DOHH2 (cell line): ENCODE data around the gene GRK2.
A peak's percentile ranks its signal among the peaks of the same experiment; 100 is the strongest.
"Not testable (repeated sequence)": the region's sequence is repeated elsewhere in the genome, so short reads cannot be mapped to it uniquely, and the experiment has no call there.

Source experiments
- H3F3A ChIP-seq: fragments of 200-600 bp; sonication (generic), shearing (Covaris generic); 2 replicates; pipeline ENCODE4 v1.6.0; 2016; ENCODE audit warnings: antibody characterized with exemption, mild to moderate bottlenecking; ENCODE audit not compliant: control insufficient read depth, insufficient read depth
- H3K27ac ChIP-seq: fragments of 200-600 bp; sonication (generic); 2 replicates; pipeline ENCODE4 v1.5.1; 2014; ENCODE audit warnings: low read depth, mild to moderate bottlenecking, low read length, moderate library complexity
- H3K27me3 ChIP-seq: fragments of 200-600 bp; sonication (generic); 2 replicates; pipeline ENCODE4 v1.6.1; 2014; ENCODE audit warnings: mild to moderate bottlenecking, low read length, mixed read lengths; ENCODE audit not compliant: control insufficient read depth
- H3K36me3 ChIP-seq: fragments of 200-600 bp; sonication (generic); 2 replicates; pipeline ENCODE4 v1.6.1; 2014; ENCODE audit warnings: mild to moderate bottlenecking, low read length, moderate library complexity, mixed read lengths; ENCODE audit not compliant: control insufficient read depth
- H3K4me1 ChIP-seq: fragments of 200-600 bp; sonication (generic); 2 replicates; pipeline ENCODE4 v1.6.1; 2014; ENCODE audit warnings: mild to moderate bottlenecking, low read length, mixed read lengths; ENCODE audit not compliant: control insufficient read depth
- H3K4me2 ChIP-seq: fragments of 200-600 bp; sonication (generic); 2 replicates; pipeline ENCODE4 v1.6.0; 2014; ENCODE audit warnings: mild to moderate bottlenecking, low read length, moderate library complexity
- H3K4me3 ChIP-seq: fragments of 200-600 bp; sonication (generic); 2 replicates; pipeline ENCODE4 v1.5.1; 2014; ENCODE audit warnings: mild to moderate bottlenecking, low read length, mixed read lengths
- H3K79me2 ChIP-seq: fragments of 200-600 bp; sonication (generic); 2 replicates; pipeline ENCODE4 v1.6.1; 2014; ENCODE audit warnings: mild to moderate bottlenecking, low read length, mixed read lengths; ENCODE audit not compliant: control insufficient read depth
- H3K9me2 ChIP-seq: fragments of 200-600 bp; sonication (generic); replicated peaks from 2 replicates; pipeline ENCODE4 v1.6.1; 2014; ENCODE audit warnings: mild to moderate bottlenecking, low read length, mixed read lengths; ENCODE audit not compliant: control insufficient read depth
- H3K9me3 ChIP-seq: fragments of 200-600 bp; sonication (generic); 2 replicates; pipeline ENCODE4 v1.6.1; 2014; ENCODE audit warnings: antibody characterized with exemption, low read length, mixed read lengths; ENCODE audit not compliant: control insufficient read depth, insufficient read depth
- H4K20me1 ChIP-seq: fragments of 200-600 bp; sonication (generic); 2 replicates; pipeline ENCODE4 v1.6.0; 2014; ENCODE audit warnings: low read depth, mild to moderate bottlenecking, antibody characterized with exemption, low read length, moderate library complexity; ENCODE audit not compliant: control insufficient read depth, insufficient read depth
- EZH2phosphoT487 ChIP-seq: fragments of 200-600 bp; sonication (generic); IDR thresholded peaks from 2 replicates; pipeline ENCODE4 v1.6.1; 2017; ENCODE audit warnings: borderline replicate concordance, mild to moderate bottlenecking, antibody characterized with exemption, low read length, moderate library complexity, mixed read lengths
- TF ChIP-seq, protein P1 (sequence below): fragments of 200-600 bp; sonication (generic); IDR thresholded peaks from one replicate; pipeline ENCODE4 v1.5.1; 2014; ENCODE audit warnings: antibody characterized with exemption, mild to moderate bottlenecking, low read depth, low read length; ENCODE audit not compliant: poor library complexity, severe bottlenecking

The GRK2 gene

DNA sequence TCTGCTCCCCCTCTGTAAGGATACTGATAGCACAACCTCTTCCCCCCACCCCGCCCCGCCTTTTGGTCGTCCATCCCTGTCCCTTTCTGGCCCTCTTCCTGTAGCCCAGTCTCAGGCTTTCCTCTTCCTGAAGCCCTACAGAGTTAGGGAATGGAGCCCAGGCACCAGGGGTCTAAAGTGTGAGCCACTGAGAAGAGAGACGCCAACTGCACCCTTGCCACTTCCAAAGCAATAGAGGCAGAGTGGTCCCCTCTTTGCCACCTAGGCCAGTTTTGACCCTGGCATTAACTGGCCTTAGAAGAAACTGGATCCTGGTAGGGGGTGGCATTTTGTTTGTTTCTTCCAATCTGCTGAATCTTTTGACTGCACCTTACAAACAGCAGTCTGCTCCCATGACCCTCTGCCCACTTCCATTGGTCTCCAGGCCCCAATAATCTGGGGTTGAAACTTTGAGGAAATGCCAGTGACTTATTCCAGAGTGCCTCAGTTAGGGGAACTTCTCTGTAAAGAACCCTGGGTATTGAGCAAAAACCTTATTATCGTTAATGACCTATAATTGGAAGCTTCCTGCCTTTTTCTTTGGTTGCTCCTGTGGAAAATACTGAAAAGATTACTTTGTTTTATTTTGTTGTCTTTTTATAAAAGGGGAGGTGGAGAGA lies 9.7 kb upstream of the GRK2 start:
- H3K4me2 ChIP-seq: no peak overlapping the region
- no peaks in the 10 kb centered on the region for H3K9me3 ChIP-seq

DNA sequence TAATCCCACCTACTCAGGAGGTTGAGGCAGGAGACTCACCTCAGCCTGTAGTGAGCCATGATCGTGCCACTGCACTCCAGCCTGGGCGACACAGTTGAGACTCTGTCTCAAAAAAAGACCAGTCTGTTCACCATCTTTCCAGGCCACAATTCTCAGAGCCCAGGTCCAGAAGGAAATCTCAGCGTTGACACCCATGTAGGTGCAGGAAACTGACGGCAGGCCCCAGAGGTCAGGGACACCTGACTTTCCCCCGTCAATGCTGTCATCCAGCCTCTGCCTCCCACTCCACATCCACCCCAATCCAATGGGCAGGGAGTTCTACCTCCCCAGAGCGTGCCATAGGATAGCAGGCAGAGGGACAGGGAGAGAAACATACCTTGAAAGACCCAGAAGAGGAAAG lies 5.9 kb upstream of the GRK2 start:
- Histone ChIP-seq H3K9me3 (no peaks in the 10 kb centered on the region), H3F3A (peaks cover 27% of the 10 kb centered on the region), H3K27ac (no peak overlapping the region), H3K4me1 (peaks cover 31% of the 10 kb centered on the region), H3K27me3 (no peaks in the 10 kb centered on the region), H3K36me3 (peaks cover 19% of the 10 kb centered on the region), H3K4me3 (no peak overlapping the region), H3K79me2 (peaks cover under 1% of the 10 kb centered on the region), H3K9me2 (no peaks in the 10 kb centered on the region), H3K4me2 (no peak overlapping the region), H4K20me1 (0 out of 2 replicates have a peak, but pooled peaks cover 3% of the 10 kb centered on the region)
- TF ChIP-seq, protein P1, sequence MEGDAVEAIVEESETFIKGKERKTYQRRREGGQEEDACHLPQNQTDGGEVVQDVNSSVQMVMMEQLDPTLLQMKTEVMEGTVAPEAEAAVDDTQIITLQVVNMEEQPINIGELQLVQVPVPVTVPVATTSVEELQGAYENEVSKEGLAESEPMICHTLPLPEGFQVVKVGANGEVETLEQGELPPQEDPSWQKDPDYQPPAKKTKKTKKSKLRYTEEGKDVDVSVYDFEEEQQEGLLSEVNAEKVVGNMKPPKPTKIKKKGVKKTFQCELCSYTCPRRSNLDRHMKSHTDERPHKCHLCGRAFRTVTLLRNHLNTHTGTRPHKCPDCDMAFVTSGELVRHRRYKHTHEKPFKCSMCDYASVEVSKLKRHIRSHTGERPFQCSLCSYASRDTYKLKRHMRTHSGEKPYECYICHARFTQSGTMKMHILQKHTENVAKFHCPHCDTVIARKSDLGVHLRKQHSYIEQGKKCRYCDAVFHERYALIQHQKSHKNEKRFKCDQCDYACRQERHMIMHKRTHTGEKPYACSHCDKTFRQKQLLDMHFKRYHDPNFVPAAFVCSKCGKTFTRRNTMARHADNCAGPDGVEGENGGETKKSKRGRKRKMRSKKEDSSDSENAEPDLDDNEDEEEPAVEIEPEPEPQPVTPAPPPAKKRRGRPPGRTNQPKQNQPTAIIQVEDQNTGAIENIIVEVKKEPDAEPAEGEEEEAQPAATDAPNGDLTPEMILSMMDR: no peak
- TF ChIP-seq EZH2phosphoT487: no peak

More for the DNA sequence above, 9.7 kb upstream of the GRK2 start:
- H3K36me3 ChIP-seq: peaks cover 56% of the 10 kb centered on the region
- peaks cover 24% of the 10 kb centered on the region for H3F3A ChIP-seq
- no peaks in the 10 kb centered on the region for H3K79me2 ChIP-seq
- no peaks in the 10 kb centered on the region for H3K27me3 ChIP-seq
- 0 out of 2 replicates have a peak, but pooled peaks cover 3% of the 10 kb centered on the region for H4K20me1 ChIP-seq
- H3K4me3 ChIP-seq: no peak overlapping the region
- no peaks in the 10 kb centered on the region for H3K9me2 ChIP-seq
- H3K27ac ChIP-seq: no peak overlapping the region
- peaks cover 8% of the 10 kb centered on the region for H3K4me1 ChIP-seq
- TF ChIP-seq, protein P1: no peak
- TF ChIP-seq EZH2phosphoT487: no peak

DNA sequence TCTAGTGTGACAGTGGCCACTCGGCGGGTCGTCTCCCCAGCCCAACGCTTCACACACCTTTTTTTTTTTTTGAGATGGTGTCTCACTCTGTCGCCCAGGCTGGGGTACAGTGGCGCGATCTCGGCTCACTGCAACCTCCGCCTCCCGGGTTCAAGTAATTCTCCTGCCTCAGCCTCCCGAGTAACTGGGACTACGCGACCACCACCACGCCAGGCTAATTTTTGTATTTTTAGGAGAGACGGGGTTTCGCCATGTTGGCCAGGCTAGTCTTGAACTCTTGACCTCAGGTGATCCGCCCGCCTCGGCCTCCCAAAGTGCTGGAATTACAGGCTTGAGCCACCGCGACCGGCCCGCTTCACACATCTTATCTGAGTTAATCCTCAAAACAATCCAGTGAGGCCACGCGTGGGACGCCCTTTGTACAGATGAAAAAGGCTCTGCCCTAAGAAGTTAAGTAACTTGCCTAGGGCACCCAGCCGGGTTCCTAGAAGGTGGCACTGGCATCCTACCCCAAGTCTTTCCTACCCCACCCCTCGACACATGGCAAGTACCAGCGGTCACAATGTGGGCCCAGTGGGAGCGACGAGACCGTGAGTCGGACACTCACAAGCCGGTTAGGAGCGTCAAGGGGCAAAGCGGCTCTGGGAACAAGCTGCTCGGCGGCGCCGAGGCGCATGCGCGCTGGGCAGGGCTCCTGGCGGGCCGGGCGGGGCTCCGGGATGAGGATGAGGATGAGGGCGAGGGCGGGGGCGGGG lies 5.2 kb upstream of the GRK2 start:
- not testable (repeated sequence) for H3K27ac ChIP-seq, H3K9me3 ChIP-seq, H3K27me3 ChIP-seq, H3K9me2 ChIP-seq, H4K20me1 ChIP-seq, H3K79me2 ChIP-seq
- Histone ChIP-seq H3K4me3 (peak overlapping the region; percentile 45), H3K4me2 (peak overlapping the region; percentile 60), H3K4me1 (peaks cover 38% of the 10 kb centered on the region), H3K36me3 (peaks cover 16% of the 10 kb centered on the region), H3F3A (peaks cover 27% of the 10 kb centered on the region)

DNA sequence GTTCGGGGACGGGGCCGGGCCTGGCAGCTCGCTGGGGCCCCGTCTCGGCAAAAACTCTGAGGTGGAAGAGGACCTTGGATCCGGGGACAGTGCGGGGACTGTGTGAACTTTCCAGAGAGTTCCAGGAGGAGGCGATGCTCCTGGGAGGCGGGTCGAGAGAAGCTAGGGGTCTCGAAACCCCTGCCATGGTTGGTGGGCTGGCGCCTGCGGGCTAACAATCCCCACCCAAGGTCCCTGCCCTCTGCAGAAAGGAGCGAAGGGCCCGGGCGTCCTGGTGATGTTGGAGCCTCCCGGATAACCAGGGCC lies 4.7 kb upstream of the GRK2 start:
- Histone ChIP-seq H3K9me2 (no peaks in the 10 kb centered on the region), H3K79me2 (peaks cover 8% of the 10 kb centered on the region), H3K27me3 (no peaks in the 10 kb centered on the region), H3K4me1 (peaks cover 39% of the 10 kb centered on the region), H3K36me3 (peaks cover 10% of the 10 kb centered on the region), H3K27ac (no peak overlapping the region), H3K9me3 (no peaks in the 10 kb centered on the region), H4K20me1 (0 out of 2 replicates have a peak, but pooled peaks cover 3% of the 10 kb centered on the region), H3F3A (peaks cover 22% of the 10 kb centered on the region), H3K4me3 (peak overlapping the region; percentile 45), H3K4me2 (peak overlapping the region; percentile 60)
- TF ChIP-seq, protein P1: no peak
- no peak for TF ChIP-seq EZH2phosphoT487
